Endometrium (tissue), 2 donors: Measurements from ENCODE around the gene LRRC73.
"Not testable (repeated sequence)": the region's sequence is repeated elsewhere in the genome, so short reads cannot be mapped to it uniquely, and the experiment has no call there.

Experiments
- FAIRE-seq: peaks from 2 replicates; lab custom pipeline; 2012; peaks lifted over from hg19 to GRCh38; lab: Jason Lieb, UNC
- donor health status: control.
- donor health status: control.

LRRC73 gene

DNA sequence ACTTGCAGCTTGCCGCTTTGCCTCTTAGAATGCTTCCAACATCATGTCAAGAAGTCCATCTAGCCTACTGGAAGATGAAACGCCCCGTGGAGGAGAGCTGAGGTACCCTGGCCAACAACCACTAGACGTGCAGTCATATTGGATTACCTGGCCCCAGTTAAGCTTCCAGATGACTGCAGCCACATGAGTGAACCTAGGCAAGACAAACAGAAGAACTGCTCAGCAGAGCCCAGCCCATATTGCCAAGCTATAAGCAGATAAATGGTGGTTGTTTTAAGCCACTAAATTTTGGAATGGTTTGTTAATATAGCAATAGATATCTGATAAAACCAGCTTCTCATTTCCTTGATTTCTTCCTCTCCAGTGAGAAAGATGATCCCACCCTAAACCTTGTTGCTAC is 50.1 kb downstream of the LRRC73 start:
- FAIRE-seq, result no peak

DNA sequence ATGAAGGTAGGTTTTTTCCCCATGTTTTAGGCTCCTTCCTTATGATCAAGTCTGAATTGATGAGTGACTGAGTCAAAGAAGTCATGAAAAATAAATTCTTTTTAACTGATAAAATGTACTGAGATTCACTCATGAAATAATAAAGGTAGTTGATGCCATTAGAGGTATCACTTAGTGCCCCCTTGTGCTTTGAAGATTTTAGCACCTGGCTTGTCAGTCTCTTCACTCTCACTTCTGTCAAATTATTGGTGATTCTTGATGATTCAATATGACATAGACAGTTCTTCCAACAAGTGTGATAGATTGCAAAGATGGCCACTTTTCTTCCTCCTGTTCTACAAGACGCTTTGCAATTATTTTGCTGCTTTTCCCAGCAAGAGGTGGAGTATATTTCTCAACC is 50.6 kb downstream of the LRRC73 start:
- no peak for FAIRE-seq

DNA sequence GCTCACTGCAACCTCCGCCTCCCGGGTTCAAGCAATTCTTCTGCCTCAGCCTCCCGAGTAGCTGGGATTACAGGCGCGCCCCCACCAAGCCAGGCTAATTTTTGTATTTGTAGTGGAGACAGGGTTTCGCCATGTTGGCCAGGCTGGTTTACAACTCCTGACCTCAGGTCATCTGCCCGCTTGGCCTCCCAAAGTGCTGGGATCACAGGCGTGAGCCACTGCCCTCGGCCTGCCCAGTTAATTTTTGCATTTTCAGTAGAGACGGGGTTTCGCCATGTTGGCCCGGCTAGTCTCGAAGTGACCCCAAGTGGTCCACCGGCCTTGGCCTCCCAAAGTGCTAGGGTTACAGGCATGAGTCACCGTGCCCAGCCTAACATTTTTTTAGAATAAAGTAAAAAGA is 52.0 kb downstream of the LRRC73 start:
- not testable (repeated sequence) for FAIRE-seq

DNA sequence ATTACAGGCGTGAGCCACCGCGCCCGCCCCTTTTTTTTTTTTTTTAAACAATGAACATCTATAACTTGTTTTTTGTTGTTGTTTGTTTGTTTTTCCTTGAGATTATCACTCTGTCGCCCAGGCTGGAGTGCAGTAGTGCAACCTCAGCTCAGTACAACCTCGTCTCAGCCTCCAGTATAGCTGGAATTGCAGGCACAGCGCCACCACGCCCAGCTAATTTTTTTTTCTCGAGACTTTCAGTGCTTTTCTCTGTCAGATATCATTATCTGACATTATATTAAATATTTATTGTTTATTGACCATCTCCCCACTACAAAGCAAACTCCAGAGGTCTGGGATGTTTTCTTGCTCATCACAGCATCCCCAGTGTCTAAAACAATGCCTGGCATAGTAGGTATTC is 52.5 kb downstream of the LRRC73 start:
- FAIRE-seq, result no peak
